Left lung (tissue), 10 donors: Measurements from ENCODE around the gene OTOP3. TPM values are rescaled to one million over a fixed set of nuclear protein-coding genes. Genes with fewer than 3 reads are reported as not detected.

Experiments used
- ATAC-seq: fragments of 200-7000 bp; cut with Tn5 transposase; one replicate; pipeline ENCODE4 v1.9.1; 2020; ENCODE audit warnings: moderate library complexity
- DNase-seq, 4 donors: peaks; one replicate each; pipeline ENCODE4 v3.0.0-alpha.2; 2013 to 2020
- H3K27ac ChIP-seq, 2 donors: fragments of 200-600 bp; sonication (generic) in 1 of 2; one replicate each; pipeline versions ENCODE4 v1.5.0 to v1.8.0; 2020 to 2021
- H3K27me3 ChIP-seq, 2 donors: fragments of 200-600 bp; sonication (generic) in 1 of 2; one replicate each; pipeline versions ENCODE4 v1.5.0 to v1.8.0; 2020 to 2021
- H3K36me3 ChIP-seq, 2 donors: fragments of 200-600 bp; sonication (generic) in 1 of 2; one replicate each; pipeline versions ENCODE4 v1.5.0 to v1.8.0; 2020 to 2021
- H3K4me1 ChIP-seq, 2 donors: fragments of 200-600 bp; one replicate each; pipeline ENCODE4 v1.8.0; 2021
- H3K4me3 ChIP-seq, 2 donors: fragments of 200-600 bp; sonication (generic) in 1 of 2; one replicate each; pipeline versions ENCODE4 v1.5.0 to v1.8.0; 2020 to 2021; ENCODE audit warnings: mild to moderate bottlenecking in 1 of 2
- H3K9me3 ChIP-seq, 2 donors: fragments of 200-600 bp; sonication (generic) in 1 of 2; one replicate each; pipeline versions ENCODE4 v1.5.0 to v1.8.0; 2020 to 2021
- CTCF ChIP-seq, 2 donors: fragments of 200-600 bp; sonication (generic) in 1 of 2; IDR thresholded peaks; one replicate each; pipeline versions ENCODE4 v1.5.0 to v1.8.0; 2021; ENCODE audit warnings: antibody characterized with exemption in 2 of 2
- intact Hi-C, 2 donors: fragments of 100-400 bp; cut with DNase I; formaldehyde crosslinking; loops; one replicate each; pipeline versions ENCODE4 v1.11.2 to v1.14.2; 2022
- polyA plus RNA-seq, 6 donors: library from polyadenylated mRNA; unstranded; fragments of 120-200 nt; gene quantifications; one replicate each; pipeline ENCODE4 v1.2.1, GENCODE V29; 2013; ENCODE audit not compliant: insufficient read length in 6 of 6
- total RNA-seq, 2 donors: library from RNA; stranded (reverse); fragmentation: NEBNext Ultra II Directional; extraction: Animal tissue kit (Norgen Biotek cat#: 25700); gene quantifications; one replicate each; pipeline ENCODE4 v1.2.1, GENCODE V29; 2021
- donor health status: DM: no; HTN: yes; CAD: no.
- donor health status: DM: no; HTN: no; CAD: no.

Gene OTOP3
- total and polyA plus RNA-seq, 8 donors: not detected

- no peak for TF ChIP-seq CTCF (IDR thresholded peaks at IDR 0.05)
- peaks cover 0 to 6% of the 10 kb centered on the region in 2 donors for H3K9me3 ChIP-seq
- H3K4me1 ChIP-seq: peaks cover 0 to 13% of the 10 kb centered on the region in 2 donors
- peaks cover 0 to 14% of the 10 kb centered on the region in 2 donors for H3K36me3 ChIP-seq
- H3K27ac ChIP-seq: no peak overlapping the region
- intact Hi-C loops: no loop called here
- H3K27me3 ChIP-seq: no peaks in the 10 kb centered on the region
- ATAC-seq: peak; percentile 31
- peak in 1 of 4 donors; percentile 72 for DNase-seq
- no peak overlapping the region for H3K4me3 ChIP-seq
Observed at GRCh38 chr17:74959826-74960515, 24.3 kb downstream of the OTOP3 start.

- DNase-seq: peak in 3 of 4 donors; percentile 58 to 80 (median 79)
- intact Hi-C loops: no loop called here
Observed at GRCh38 chr17:74960570-74961342, 25.1 kb downstream of the OTOP3 start.

GRCh38 chr17:74961657-74962350, 26.1 kb downstream of the OTOP3 start:
- Histone ChIP-seq H3K4me1 (peaks cover 0 to 13% of the 10 kb centered on the region in 2 donors), H3K4me3 (no peak overlapping the region), H3K27ac (no peak overlapping the region), H3K36me3 (peaks cover 0 to 7% of the 10 kb centered on the region in 2 donors), H3K9me3 (no peaks in the 10 kb centered on the region), H3K27me3 (no peaks in the 10 kb centered on the region)
- intact Hi-C loops: no loop called here
- ATAC-seq (peak; percentile 88), DNase-seq (peak; percentile 77 to 91 (median 86))
- TF ChIP-seq CTCF (IDR thresholded peaks at IDR 0.05): peak; percentile 82 to 89

More at GRCh38 chr17:74960570-74961342, 25.1 kb downstream of the OTOP3 start:
- Histone ChIP-seq H3K4me3 (no peak overlapping the region), H3K27me3 (no peaks in the 10 kb centered on the region), H3K36me3 (peaks cover 0 to 7% of the 10 kb centered on the region in 2 donors), H3K9me3 (peaks cover 0 to 6% of the 10 kb centered on the region in 2 donors), H3K4me1 (peaks cover 0 to 13% of the 10 kb centered on the region in 2 donors), H3K27ac (no peak overlapping the region)
- peak; percentile 72 for ATAC-seq
- TF ChIP-seq CTCF (IDR thresholded peaks at IDR 0.05): peak; percentile 22 to 39

- Histone ChIP-seq H3K4me3 (no peak overlapping the region), H3K27me3 (no peaks in the 10 kb centered on the region), H3K4me1 (peaks cover 0 to 13% of the 10 kb centered on the region in 2 donors), H3K36me3 (peaks cover 0 to 7% of the 10 kb centered on the region in 2 donors), H3K27ac (no peak overlapping the region), H3K9me3 (no peaks in the 10 kb centered on the region)
- peak in 1 of 2 donors; percentile 3 for TF ChIP-seq CTCF (IDR thresholded peaks at IDR 0.05)
- no peak for DNase-seq
- no peak for ATAC-seq
- intact Hi-C loops: no loop called here
Observed at GRCh38 chr17:74962622-74963394, 27.1 kb downstream of the OTOP3 start.
